ENCODE measurements around the gene FMN1. TPM values are rescaled to one million over a fixed set of nuclear protein-coding genes. Genes with fewer than 3 reads are reported as not detected.

The FMN1 gene
- total RNA-seq, 1 experiment from 2014 or later, result 2.4 TPM

DNA sequence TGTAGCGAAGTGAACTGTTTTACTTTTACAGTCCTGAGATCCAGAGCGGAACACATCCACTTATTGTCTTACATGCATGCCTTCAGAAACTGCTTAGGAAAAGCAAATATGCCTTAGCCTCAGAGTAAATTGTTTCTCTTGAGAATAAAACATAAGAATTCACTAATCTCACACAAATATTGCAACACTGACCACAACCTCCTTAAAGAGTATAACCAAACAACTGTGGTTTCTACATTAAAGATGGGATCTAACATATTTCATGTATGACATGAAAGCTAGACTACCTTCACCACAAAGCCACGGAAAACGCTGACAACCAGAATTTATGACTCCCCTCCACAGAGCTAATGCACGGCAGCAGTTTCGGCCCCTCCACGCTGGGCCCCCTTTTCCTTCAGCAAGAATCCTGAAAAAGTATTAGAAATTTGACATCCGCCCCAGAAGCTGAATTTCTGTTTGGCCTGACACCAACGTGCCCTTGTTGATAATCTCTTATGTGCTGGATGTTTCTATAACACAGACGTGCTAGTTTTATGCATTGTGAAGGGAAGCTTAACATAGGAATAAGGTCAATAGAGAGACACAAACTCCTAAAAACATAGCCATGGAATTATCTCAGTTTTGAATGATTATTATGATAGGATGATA lies 392.1 kb downstream of the FMN1 start:
- peak; percentile 82 for ATAC-seq
- peak; percentile 95 for DNase-seq
- peaks cover 21% of the 10 kb centered on the region for H3K4me1 ChIP-seq (ENCODE audit: insufficient read depth, low read length)
- no peaks in the 10 kb centered on the region for H4K20me1 ChIP-seq (ENCODE audit: low read length)
- BruUV-seq (replicated peaks), result no TSS peak
- POLR2A ChIA-PET (ENCODE audit: unreplicated experiment), result no interaction called here
- no peak overlapping the region for H3K4me3 ChIP-seq (ENCODE audit: low read length)
- no peaks in the 10 kb centered on the region for H3K79me2 ChIP-seq (ENCODE audit: low read length)
- peaks cover 7% of the 10 kb centered on the region; the same call in 1 of the 2 replicates for H3K36me3 ChIP-seq (ENCODE audit: low read depth, low read length)
- H3K9me2 ChIP-seq (replicated peaks; ENCODE audit: low read length), result no peaks in the 10 kb centered on the region
- no peaks in the 10 kb centered on the region for H3F3A ChIP-seq (ENCODE audit: low read length, unreplicated experiment)
- H3K27ac ChIP-seq (ENCODE audit: low read length), result peak overlapping the region; percentile 92
- H3K9me3 ChIP-seq (ENCODE audit: low read length), result peaks cover 7% of the 10 kb centered on the region; the same call in 1 of the 2 replicates
- TF ChIP-seq EZH2phosphoT487 (IDR thresholded peaks at IDR 0.05; ENCODE audit: borderline replicate concordance, low read length) (no peak), EZH2 (IDR thresholded peaks at IDR 0.05; ENCODE audit: low read length, unreplicated experiment) (no peak)
- TF ChIP-seq, protein P1, sequence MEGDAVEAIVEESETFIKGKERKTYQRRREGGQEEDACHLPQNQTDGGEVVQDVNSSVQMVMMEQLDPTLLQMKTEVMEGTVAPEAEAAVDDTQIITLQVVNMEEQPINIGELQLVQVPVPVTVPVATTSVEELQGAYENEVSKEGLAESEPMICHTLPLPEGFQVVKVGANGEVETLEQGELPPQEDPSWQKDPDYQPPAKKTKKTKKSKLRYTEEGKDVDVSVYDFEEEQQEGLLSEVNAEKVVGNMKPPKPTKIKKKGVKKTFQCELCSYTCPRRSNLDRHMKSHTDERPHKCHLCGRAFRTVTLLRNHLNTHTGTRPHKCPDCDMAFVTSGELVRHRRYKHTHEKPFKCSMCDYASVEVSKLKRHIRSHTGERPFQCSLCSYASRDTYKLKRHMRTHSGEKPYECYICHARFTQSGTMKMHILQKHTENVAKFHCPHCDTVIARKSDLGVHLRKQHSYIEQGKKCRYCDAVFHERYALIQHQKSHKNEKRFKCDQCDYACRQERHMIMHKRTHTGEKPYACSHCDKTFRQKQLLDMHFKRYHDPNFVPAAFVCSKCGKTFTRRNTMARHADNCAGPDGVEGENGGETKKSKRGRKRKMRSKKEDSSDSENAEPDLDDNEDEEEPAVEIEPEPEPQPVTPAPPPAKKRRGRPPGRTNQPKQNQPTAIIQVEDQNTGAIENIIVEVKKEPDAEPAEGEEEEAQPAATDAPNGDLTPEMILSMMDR (conservative IDR thresholded peaks at IDR 0.05; ENCODE audit: low read depth, low read length), result no peak
- no peak overlapping the region for H2AFZ ChIP-seq (ENCODE audit: low read length)
- CTCF ChIA-PET, result no interaction called here
- intact Hi-C loops (cut with micrococcal nuclease), result loop anchor here (1.0 to 2.0 kb wide), 2 partner anchors 26 to 70 kb away; no protein-coding TSS in a partner anchor
- peak overlapping the region; percentile 71 for H3K9ac ChIP-seq (ENCODE audit: low read length)
- peak overlapping the region; percentile 63 for H3K4me2 ChIP-seq (ENCODE audit: low read length)
- H3K27me3 ChIP-seq (ENCODE audit: low read length), result no peaks in the 10 kb centered on the region

GRCh38 chr15:32799936-32800535 lies 394.5 kb downstream of the FMN1 start:
- Histone ChIP-seq H3K9ac (ENCODE audit: low read length) (no peak overlapping the region), H2AFZ (ENCODE audit: low read length) (no peak overlapping the region), H3K79me2 (ENCODE audit: low read length) (no peaks in the 10 kb centered on the region), H3F3A (ENCODE audit: low read length, unreplicated experiment) (no peaks in the 10 kb centered on the region), H3K36me3 (ENCODE audit: low read depth, low read length) (peaks cover 7% of the 10 kb centered on the region; the same call in 1 of the 2 replicates), H3K4me3 (ENCODE audit: low read length) (no peak overlapping the region), H3K4me2 (ENCODE audit: low read length) (no peak overlapping the region), H4K20me1 (ENCODE audit: low read length) (no peaks in the 10 kb centered on the region), H3K27ac (ENCODE audit: low read length) (no peak overlapping the region), H3K4me1 (ENCODE audit: insufficient read depth, low read length) (peaks cover 31% of the 10 kb centered on the region), H3K27me3 (ENCODE audit: low read length) (no peaks in the 10 kb centered on the region), H3K9me3 (ENCODE audit: low read length) (peaks cover 7% of the 10 kb centered on the region; the same call in 1 of the 2 replicates), H3K9me2 (replicated peaks; ENCODE audit: low read length) (no peaks in the 10 kb centered on the region)
- no peak for DNase-seq
- no peak for ATAC-seq
- intact Hi-C loops (cut with micrococcal nuclease), result no loop called here
- BruUV-seq (replicated peaks), result no TSS peak
- CTCF ChIA-PET, result no interaction called here
- TF ChIP-seq EZH2 (IDR thresholded peaks at IDR 0.05; ENCODE audit: low read length, unreplicated experiment) (no peak), EZH2phosphoT487 (IDR thresholded peaks at IDR 0.05; ENCODE audit: borderline replicate concordance, low read length) (no peak)
- TF ChIP-seq, protein P1 (conservative IDR thresholded peaks at IDR 0.05; ENCODE audit: low read depth, low read length), result no peak
- POLR2A ChIA-PET (ENCODE audit: unreplicated experiment), result no interaction called here

GRCh38 chr15:32796856-32797255 lies 397.7 kb downstream of the FMN1 start:
- Histone ChIP-seq H3K9me3 (ENCODE audit: low read length) (no peaks in the 10 kb centered on the region), H4K20me1 (ENCODE audit: low read length) (no peaks in the 10 kb centered on the region), H3K4me3 (ENCODE audit: low read length) (no peak overlapping the region), H3K27me3 (ENCODE audit: low read length) (no peaks in the 10 kb centered on the region), H3K9me2 (replicated peaks; ENCODE audit: low read length) (no peaks in the 10 kb centered on the region), H3K4me2 (ENCODE audit: low read length) (no peak overlapping the region), H3F3A (ENCODE audit: low read length, unreplicated experiment) (no peaks in the 10 kb centered on the region), H2AFZ (ENCODE audit: low read length) (no peak overlapping the region), H3K27ac (ENCODE audit: low read length) (no peak overlapping the region), H3K36me3 (ENCODE audit: low read depth, low read length) (no peaks in the 10 kb centered on the region), H3K4me1 (ENCODE audit: insufficient read depth, low read length) (peaks cover 27% of the 10 kb centered on the region), H3K9ac (ENCODE audit: low read length) (no peak overlapping the region), H3K79me2 (ENCODE audit: low read length) (no peaks in the 10 kb centered on the region)
- ChIA-PET CTCF (no interaction called here), POLR2A (ENCODE audit: unreplicated experiment) (no interaction called here)
- DNase-seq (no peak), ATAC-seq (no peak)
- TF ChIP-seq EZH2 (IDR thresholded peaks at IDR 0.05; ENCODE audit: low read length, unreplicated experiment) (no peak), EZH2phosphoT487 (IDR thresholded peaks at IDR 0.05; ENCODE audit: borderline replicate concordance, low read length) (no peak)
- TF ChIP-seq, protein P1 (conservative IDR thresholded peaks at IDR 0.05; ENCODE audit: low read depth, low read length), result no peak
- intact Hi-C loops (cut with micrococcal nuclease), result no loop called here
- no TSS peak for BruUV-seq (replicated peaks)

Data from PC-3 (cell line).